ENCODE measurements around the gene FXR2. TPM values are rescaled to one million over a fixed set of nuclear protein-coding genes. Genes with fewer than 3 reads are reported as not detected.

The FXR2 gene
- total RNA-seq, 1 donor from 2014 or later: 108 TPM

DNA sequence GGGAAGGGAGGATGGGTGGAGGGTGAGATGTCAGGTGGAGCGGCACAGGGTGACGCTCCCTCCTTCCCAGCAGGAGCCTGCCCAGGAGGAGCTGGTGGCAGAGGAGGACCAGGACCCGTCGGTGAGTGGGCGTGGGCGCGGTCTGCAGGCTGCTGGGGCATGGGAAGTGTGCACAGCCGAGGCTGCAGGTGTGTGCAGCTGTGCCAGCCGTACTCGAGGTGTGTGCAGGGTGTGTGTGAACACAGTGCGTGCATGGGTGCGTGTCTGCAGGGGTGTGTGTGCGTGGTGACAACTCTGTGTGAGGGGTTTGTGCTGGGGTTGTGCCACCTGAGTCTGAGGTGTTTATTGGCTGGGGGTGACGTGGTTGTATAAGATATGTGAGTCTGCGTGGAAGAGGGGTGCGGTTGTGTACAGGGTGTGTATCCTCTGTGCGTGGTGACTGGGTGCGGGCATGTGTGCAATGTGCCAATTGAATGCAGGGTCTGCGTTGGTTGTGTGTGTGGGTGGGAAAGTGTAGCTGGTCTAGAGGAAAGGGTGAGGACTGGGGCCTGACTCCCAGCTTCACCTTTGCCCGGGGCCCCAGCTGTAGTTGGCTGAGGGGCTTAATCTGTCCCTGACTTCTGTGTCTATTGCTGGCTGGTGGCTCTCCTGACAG is 65.2 kb downstream of the FXR2 start:
- H3K9me3 Mint-ChIP-seq (ENCODE audit: unreplicated experiment): peaks cover 6% of the 10 kb centered on the region
- no peak overlapping the region for H3K27ac Mint-ChIP-seq (ENCODE audit: unreplicated experiment)
- peaks cover 18% of the 10 kb centered on the region for H3K27me3 Mint-ChIP-seq (ENCODE audit: unreplicated experiment)
- H3K4me3 Mint-ChIP-seq (ENCODE audit: unreplicated experiment): peak overlapping the region; percentile 59
- TF ChIP-seq, protein P1, sequence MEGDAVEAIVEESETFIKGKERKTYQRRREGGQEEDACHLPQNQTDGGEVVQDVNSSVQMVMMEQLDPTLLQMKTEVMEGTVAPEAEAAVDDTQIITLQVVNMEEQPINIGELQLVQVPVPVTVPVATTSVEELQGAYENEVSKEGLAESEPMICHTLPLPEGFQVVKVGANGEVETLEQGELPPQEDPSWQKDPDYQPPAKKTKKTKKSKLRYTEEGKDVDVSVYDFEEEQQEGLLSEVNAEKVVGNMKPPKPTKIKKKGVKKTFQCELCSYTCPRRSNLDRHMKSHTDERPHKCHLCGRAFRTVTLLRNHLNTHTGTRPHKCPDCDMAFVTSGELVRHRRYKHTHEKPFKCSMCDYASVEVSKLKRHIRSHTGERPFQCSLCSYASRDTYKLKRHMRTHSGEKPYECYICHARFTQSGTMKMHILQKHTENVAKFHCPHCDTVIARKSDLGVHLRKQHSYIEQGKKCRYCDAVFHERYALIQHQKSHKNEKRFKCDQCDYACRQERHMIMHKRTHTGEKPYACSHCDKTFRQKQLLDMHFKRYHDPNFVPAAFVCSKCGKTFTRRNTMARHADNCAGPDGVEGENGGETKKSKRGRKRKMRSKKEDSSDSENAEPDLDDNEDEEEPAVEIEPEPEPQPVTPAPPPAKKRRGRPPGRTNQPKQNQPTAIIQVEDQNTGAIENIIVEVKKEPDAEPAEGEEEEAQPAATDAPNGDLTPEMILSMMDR (IDR thresholded peaks at IDR 0.05; ENCODE audit: partially characterized antibody, unreplicated experiment): no peak
- peaks cover 10% of the 10 kb centered on the region for H3K36me3 Mint-ChIP-seq (ENCODE audit: unreplicated experiment)
- H3K4me1 Mint-ChIP-seq (ENCODE audit: low read depth, unreplicated experiment): no peaks in the 10 kb centered on the region
- DNase-seq: no peak

DNA sequence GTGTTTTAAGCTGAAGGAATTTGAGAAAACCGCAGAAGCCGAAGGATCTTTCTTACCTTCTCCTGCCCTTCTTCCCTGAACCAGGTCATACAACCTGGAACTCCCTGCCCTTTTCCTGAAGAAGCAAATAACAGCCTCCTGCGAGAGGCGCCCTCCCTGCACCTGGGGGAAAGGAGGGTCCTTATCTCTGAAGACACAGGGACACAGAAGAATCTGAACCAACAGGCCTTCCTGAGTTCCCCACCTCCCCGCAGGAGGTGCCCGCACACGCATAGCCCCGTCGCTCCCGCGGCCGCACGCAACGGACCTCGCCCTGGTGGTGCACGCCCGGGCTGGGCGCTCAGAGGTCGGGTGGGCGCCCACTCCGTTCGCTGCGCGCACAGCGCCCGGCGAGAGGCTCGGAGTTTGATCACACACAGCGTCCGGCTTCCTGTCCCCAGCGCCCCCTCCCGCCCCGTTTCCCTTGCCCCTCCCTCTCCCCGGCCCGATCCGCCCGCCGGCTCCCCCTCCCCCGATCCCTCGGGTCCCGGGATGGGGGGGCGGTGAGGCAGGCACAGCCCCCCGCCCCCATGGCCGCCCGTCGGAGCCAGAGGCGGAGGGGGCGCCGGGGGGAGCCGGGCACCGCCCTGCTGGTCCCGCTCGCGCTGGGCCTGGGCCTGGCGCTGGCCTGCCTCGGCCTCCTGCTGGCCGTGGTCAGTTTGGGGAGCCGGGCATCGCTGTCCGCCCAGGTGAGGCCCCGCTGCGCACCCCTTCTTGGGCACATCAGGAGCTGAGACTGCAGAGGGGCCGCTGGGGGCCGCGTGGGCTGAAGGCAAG is 65.9 kb downstream of the FXR2 start, which contains the start of gene TNFSF12:
TNFSF12 (plus strand) TSS at position 474 of the 816 bp plus-strand sequence; CDS start at position 570, 96 bp downstream.
- Mint-ChIP-seq H3K9me3 (ENCODE audit: unreplicated experiment) (peaks cover 6% of the 10 kb centered on the region), H3K4me3 (ENCODE audit: unreplicated experiment) (peak within 1 kb of the TSS; percentile 65), H3K27ac (ENCODE audit: unreplicated experiment) (no peak within 1 kb of the TSS), H3K4me1 (ENCODE audit: low read depth, unreplicated experiment) (no peaks in the 10 kb centered on the region), H3K27me3 (ENCODE audit: unreplicated experiment) (peaks cover 18% of the 10 kb centered on the region), H3K36me3 (ENCODE audit: unreplicated experiment) (peaks cover 9% of the 10 kb centered on the region)
- DNase-seq: peak; percentile 52
- TF ChIP-seq, protein P1 (IDR thresholded peaks at IDR 0.05; ENCODE audit: partially characterized antibody, unreplicated experiment): peak; percentile 19

DNA sequence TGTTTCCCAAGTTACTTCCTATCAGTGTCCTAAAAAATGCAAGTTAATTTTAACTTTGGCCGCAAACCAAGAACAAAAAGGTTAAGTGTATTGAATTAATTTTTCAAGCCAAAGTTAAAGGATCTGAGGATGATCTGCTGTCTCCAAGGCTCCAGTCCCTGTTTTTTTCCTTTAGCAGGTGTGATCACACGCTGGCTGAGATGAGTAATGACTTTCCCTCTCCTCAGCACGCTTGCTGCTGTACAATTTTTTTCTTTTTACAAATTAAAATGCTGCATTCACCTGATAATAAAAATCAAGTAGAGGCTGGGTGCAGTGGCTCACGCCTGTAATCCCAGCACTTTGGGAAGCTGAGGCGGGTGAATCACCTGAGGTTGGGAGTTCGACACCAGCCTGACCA is 69.8 kb downstream of the FXR2 start:
- Mint-ChIP-seq H3K36me3 (ENCODE audit: unreplicated experiment) (no peaks in the 10 kb centered on the region), H3K4me1 (ENCODE audit: low read depth, unreplicated experiment) (no peaks in the 10 kb centered on the region), H3K9me3 (ENCODE audit: unreplicated experiment) (peaks cover 7% of the 10 kb centered on the region), H3K4me3 (ENCODE audit: unreplicated experiment) (no peak overlapping the region), H3K27me3 (ENCODE audit: unreplicated experiment) (peaks cover 17% of the 10 kb centered on the region), H3K27ac (ENCODE audit: unreplicated experiment) (no peak overlapping the region)
- no peak for DNase-seq
- TF ChIP-seq, protein P1 (IDR thresholded peaks at IDR 0.05; ENCODE audit: partially characterized antibody, unreplicated experiment): no peak

Other genes starting within 250 kb of the FXR2 start
- gene TNK1, start 233.8 kb downstream of the FXR2 start, total RNA-seq (ENCODE audit: unreplicated experiment): 0.34 TPM
- 78.1 TPM for gene PLSCR3, start 220.4 kb downstream of the FXR2 start, total RNA-seq (ENCODE audit: unreplicated experiment)
- gene TMEM256, start 210.8 kb downstream of the FXR2 start, total RNA-seq (ENCODE audit: unreplicated experiment): 51.6 TPM
- 90.8 TPM for gene NLGN2, start 207.1 kb downstream of the FXR2 start, total RNA-seq (ENCODE audit: unreplicated experiment)
- gene SPEM1, start 194.6 kb downstream of the FXR2 start, total RNA-seq (ENCODE audit: unreplicated experiment): not detected
- gene SPEM2, start 189.3 kb downstream of the FXR2 start, total RNA-seq (ENCODE audit: unreplicated experiment): not detected
- not detected for gene SPEM3, start 186.0 kb downstream of the FXR2 start, total RNA-seq (ENCODE audit: unreplicated experiment)
- 0.42 TPM for gene TMEM102, start 179.5 kb downstream of the FXR2 start, total RNA-seq (ENCODE audit: unreplicated experiment)
- 4.8 TPM for gene FGF11, start 175.4 kb downstream of the FXR2 start, total RNA-seq (ENCODE audit: unreplicated experiment)
- gene CHRNB1, start 169.8 kb downstream of the FXR2 start, total RNA-seq (ENCODE audit: unreplicated experiment): 16.4 TPM
- 25.1 TPM for gene ZBTB4, start 135.3 kb downstream of the FXR2 start, total RNA-seq (ENCODE audit: unreplicated experiment)
- gene SLC35G6, start 133.5 kb downstream of the FXR2 start, total RNA-seq (ENCODE audit: unreplicated experiment): 0.34 TPM
- gene POLR2A, start 130.5 kb downstream of the FXR2 start, total RNA-seq (ENCODE audit: unreplicated experiment): 200 TPM
- 0.83 TPM for gene TNFSF12, start 65.8 kb downstream of the FXR2 start, total RNA-seq (ENCODE audit: unreplicated experiment)
- gene TNFSF13, start 56.1 kb downstream of the FXR2 start, total RNA-seq (ENCODE audit: unreplicated experiment): not detected
- gene SENP3, start 53.0 kb downstream of the FXR2 start, total RNA-seq (ENCODE audit: unreplicated experiment): 66.4 TPM
- gene CD68, start 35.3 kb downstream of the FXR2 start, total RNA-seq (ENCODE audit: unreplicated experiment): not detected
- gene MPDU1, start 31.0 kb downstream of the FXR2 start, total RNA-seq (ENCODE audit: unreplicated experiment): 60.2 TPM
- 1.7 TPM for gene SOX15, start 24.8 kb downstream of the FXR2 start, total RNA-seq (ENCODE audit: unreplicated experiment)
- gene SAT2, start 12.9 kb upstream of the FXR2 start, total RNA-seq (ENCODE audit: unreplicated experiment): 97.3 TPM
- gene SHBG, start 15.2 kb upstream of the FXR2 start, total RNA-seq (ENCODE audit: unreplicated experiment): not detected
- gene ATP1B2, start 36.0 kb upstream of the FXR2 start, total RNA-seq (ENCODE audit: unreplicated experiment): 11.3 TPM
- 38.2 TPM for gene TP53, start 72.6 kb upstream of the FXR2 start, total RNA-seq (ENCODE audit: unreplicated experiment)
- gene WRAP53, start 73.6 kb upstream of the FXR2 start, total RNA-seq (ENCODE audit: unreplicated experiment): 19.5 TPM
- 17.9 TPM for gene EFNB3, start 90.3 kb upstream of the FXR2 start, total RNA-seq (ENCODE audit: unreplicated experiment)
- 0.07 TPM for gene DNAH2, start 102.8 kb upstream of the FXR2 start, total RNA-seq (ENCODE audit: unreplicated experiment)
- gene KDM6B, start 219.3 kb upstream of the FXR2 start, total RNA-seq (ENCODE audit: unreplicated experiment): 191 TPM
- 23.7 TPM for gene TMEM88, start 240.2 kb upstream of the FXR2 start, total RNA-seq (ENCODE audit: unreplicated experiment)
- gene NAA38, start 242.7 kb upstream of the FXR2 start, total RNA-seq (ENCODE audit: unreplicated experiment): 49.7 TPM
- gene CYB5D1, start 243.1 kb upstream of the FXR2 start, total RNA-seq (ENCODE audit: unreplicated experiment): 9.2 TPM